HG03060 (cell line): ENCODE results near the gene PHKB.
A peak's percentile ranks its signal among the peaks of the same experiment; 100 is the strongest.
"Not testable (repeated sequence)": the region's sequence is repeated elsewhere in the genome, so short reads cannot be mapped to it uniquely, and the experiment has no call there.

Experiments
- ATAC-seq: cut with Tn5 transposase; IDR thresholded peaks from one replicate; pipeline ENCODE4 v1.9.1; 2021; ENCODE audit warnings: low read depth, moderate number of reproducible peaks; ENCODE audit not compliant: unreplicated experiment

PHKB gene

DNA sequence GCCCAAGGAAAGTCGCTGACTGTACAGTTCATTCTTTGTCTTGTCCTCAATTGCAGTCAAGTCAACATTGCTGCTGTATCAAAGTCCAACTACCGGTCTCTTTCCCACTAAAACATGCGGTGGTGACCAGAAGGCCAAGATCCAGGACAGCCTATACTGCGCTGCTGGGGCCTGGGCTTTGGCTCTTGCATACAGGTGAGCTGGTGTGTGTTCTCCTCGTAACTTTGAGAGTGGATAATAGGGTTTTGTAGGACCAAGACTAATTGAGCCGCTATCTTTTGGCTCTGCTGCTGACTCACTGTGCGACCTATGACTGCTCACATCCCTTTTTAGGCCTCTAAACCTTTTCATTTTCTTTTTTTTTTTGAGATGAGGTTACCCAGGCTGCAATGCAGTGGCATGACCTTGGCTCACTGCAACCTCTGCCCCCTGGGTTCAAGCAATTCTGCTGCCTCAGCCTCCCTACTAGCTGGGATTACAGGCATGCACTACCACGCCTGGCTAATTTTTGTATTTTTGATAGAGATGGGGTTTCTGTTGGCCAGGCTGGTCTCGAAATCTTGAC is 38.7 kb downstream of the PHKB start:
- ATAC-seq, result no peak

DNA sequence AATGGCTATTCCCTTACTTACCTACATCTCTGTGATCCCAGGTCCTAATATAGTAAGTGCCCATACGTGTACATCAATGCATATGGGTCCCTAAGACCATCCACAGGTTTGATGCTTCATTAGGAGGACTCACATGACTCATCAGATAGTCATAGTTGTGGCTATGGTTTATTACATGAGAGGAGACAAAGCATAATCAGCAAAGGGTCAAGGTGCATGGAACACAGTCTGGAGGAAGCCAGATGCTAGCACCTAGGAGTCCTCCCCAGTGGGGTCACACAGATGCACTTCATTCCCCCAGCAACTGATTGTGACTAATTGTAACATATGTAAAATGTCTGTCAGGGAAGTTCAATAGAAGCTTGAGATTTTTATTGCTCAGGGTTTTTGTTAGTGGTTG is 42.8 kb downstream of the PHKB start:
- ATAC-seq, result no peak

DNA sequence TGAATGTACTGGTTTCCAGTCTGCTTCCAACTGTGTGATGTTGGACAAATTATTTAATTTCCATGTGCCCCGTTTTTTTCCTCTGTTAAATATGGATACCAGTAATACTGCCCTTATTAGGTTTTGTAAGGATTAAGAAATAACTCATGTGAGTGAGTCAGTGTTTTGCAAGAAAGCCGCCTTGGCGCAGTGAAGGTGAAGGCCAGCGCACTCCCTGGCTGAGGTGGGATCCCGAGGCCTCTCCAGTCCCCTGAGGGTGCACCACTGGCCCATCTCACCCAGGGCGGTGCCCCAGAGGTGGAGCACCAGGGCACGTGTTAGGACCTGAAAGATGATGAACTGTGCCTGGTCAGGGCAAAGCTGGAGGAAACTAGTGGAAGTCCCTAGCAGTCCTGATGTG is 43.5 kb downstream of the PHKB start:
- ATAC-seq, result no peak

DNA sequence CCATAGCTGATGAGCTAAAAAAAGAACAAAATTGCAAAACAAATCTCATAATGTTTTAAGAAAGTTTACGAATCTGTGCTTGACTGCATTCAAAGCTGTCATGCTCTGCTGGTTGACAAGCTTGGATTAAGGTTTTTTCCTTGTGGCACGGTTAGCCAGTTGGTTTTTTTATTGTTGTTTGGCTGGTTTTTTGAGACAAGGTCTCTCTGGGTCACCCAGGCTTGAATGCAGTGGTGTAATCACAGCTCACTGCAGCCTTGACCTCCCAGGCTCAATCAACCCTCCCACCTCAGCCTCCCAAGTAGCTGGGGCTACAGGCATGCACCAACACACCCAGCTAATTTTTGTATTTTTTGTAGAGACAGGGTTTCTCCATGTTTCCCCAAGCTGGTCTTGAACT is 45.7 kb downstream of the PHKB start:
- no peak for ATAC-seq

DNA sequence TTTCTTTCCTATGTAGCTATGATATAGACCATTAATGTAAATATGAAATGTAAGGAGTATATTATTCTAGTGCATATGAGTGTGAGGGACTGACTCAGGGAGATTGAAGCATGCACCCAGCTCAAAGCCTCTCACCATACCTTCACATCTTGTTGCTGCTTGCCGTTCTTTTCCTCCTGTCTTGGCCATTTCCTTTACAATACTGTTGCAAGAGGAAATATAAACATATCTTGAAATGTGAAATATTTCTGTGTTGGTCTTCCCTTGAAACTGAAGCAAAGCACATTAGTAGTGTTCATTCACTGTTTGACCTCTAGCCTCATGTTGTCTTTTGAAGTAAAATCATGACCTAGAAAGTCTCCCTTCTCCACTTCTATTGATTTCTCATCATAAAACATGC is 46.6 kb downstream of the PHKB start:
- no peak for ATAC-seq

DNA sequence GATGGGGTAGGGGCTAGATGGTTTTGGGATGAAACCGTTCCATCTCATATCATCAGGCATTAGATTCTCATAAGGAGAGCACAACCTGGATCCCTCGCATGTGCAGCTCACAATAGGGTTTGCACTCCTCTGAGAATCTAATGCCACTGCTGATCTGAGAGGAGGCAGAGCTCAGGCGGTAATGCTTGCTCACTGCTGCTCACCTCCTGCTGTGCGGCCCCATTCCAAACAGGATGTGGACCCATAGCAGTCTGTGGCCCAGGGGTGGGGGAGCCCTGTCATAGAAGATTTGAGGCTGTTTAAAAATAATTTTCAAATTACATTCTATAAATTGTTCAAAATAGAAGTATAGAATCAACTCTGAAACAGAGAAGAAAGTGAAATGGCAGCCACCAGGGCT is 50.8 kb downstream of the PHKB start:
- ATAC-seq, result no peak

DNA sequence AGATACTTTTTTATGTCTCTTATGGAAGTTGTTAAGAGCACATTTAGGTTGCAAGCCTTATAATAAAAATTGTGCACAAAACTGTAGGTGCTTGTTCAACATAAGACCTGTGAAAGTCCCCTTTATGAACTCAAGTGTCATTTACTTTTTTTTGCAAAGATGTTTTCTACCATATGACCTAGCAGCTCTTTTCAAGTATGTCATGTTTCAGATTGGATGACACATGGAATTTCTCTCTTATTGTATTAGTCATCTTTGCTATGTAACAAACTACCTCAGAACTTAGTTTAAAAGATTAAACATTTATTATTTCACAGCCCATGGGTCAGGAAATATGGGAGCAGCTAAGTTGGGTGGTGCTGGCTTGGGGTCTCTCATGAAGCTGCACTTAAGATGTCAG is 57.9 kb downstream of the PHKB start:
- ATAC-seq, result no peak

DNA sequence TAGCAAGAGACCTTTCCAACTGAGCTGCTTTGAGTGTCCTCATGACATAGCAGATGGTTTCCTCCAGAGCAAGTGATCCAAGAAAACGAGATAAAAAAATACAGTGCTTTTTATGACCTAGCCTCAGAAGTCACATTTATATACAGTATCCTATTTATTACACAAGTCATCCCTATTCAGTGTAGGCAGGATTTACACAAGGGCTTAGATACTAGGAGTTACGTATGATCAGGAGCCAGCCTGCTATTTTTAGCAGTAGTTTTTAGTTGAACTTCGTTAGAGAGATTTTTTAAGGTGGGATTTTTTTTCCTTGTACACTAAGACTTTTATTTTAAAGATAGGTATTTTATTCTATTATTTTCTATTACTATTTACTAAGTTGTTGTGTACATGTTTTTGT is 58.4 kb downstream of the PHKB start:
- ATAC-seq, result no peak

DNA sequence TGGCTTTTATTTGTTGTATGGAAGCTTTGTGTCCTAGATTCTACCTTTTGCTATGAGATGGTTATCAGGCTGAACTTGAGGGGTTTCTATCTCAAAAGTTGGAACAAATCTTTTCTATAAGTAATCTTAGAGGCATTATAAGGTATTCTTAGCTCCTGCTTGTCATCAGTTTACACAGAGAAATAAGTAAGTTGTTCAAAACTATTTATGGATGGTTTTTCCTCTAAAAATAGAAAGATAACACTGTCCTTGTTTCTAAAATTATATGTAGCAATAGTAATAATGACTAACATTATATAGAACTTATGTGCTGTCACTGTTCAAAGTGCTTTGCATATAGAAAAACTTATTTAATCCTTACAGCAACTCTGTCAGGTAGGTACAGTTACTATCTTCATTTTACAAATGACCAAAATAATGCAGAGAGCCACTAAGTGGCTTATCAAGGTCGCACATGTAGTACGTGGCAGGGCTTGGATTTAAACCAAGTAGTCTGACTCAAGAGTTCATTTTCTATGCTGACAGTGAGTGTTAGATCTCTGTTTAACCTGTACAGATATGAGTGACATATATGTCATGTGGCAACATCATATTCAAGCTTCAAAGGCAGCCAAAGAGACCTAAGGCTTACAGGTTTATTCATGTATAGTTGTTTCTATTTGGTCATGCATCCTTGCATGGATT is 59.0 kb downstream of the PHKB start:
- ATAC-seq, result no peak

DNA sequence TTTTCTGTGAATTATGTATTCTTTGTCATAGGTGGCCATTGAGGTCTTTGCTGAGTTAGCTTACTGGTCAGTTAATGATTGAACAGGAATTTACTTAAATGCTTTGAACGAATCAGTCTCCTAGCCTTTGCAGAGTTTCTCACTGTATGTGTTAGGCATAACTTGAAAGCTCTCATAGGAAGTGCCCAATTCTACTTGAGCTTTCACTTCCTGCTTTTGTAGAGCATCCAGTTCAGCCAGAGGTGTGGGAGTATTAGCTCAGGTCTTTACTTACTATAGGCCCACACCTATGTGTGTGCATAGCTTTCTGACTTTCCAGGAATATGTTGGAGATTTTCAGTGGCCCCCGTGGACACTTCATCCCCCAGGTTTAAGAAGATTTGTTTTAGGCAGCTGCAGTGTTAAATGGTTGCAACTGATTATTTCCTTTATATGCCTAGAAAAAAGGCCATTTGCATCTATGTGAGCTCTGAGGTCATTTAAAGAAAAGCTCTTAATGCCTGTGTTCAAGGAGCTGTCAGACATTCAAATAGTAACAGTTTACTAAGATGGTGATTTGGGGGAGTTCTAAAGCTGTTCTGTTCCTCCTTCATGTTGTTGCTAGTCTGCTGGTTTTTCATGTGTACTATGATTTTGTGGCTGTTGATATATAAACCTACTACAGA is 62.3 kb downstream of the PHKB start:
- peak; percentile 99 for ATAC-seq

DNA sequence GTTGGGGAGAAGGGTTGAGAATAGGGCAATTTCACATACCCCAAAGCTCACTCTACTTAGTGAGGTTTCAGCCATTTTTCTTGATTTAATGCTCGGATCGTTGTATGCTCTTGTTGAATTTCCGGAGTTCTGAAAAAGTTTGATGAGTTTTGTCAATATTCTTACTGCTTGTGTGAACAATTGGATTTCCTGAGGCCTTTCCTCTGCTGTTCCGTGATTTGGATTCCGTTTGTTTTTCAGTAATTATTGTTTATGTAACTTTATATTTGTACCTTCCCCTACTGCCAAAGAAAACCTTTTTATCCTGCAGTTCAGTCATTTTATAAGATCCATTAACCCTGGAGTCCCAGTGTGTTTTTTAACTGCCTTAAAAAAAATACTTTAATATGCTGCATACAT is 62.9 kb downstream of the PHKB start:
- no peak for ATAC-seq

DNA sequence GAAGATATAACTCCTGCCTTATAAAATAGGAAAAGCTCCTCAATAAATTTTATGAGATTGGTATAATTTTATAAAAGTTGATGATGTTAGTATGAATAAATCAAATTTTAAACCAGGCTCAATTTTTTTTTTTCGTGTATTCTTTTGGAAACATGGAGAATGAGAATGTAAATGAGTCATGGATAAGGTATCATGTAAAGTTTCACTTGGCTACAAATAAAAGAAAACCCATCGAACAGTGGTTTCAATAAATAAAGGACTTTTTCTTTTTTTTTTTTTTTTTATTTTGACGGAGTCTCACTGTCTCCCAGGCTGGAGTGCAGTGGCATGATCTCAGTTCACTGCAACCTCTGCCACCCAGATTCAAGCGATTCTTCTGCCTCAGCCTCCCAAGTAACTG is 67.3 kb downstream of the PHKB start:
- ATAC-seq, result no peak

DNA sequence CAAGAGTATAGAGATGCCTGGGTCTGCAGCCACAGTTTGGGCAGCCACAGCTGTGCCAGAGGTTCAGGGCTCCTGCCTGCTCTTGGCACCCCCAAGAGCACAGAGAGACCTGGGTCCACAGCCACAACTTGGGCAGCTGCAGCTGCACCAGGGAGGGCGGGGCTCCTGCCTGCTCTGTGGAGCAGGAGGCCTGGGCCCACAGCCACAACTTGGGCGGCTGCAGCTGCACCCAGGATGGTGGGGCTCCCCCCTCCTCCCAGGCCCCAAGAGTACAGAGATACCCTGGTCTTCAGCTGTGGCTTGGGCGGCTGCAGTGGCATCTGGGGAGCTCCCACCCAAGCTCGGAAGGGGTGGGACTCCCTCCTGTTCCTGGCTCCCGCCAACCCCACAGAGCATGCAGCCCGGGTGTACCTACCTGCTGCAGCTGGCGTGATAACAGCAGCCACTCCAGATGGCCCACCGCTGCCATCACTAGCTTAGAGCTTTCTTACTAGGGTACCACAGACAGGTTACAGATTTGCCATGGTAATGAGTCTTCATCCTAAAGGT is 72.7 kb downstream of the PHKB start:
- no peak for ATAC-seq

DNA sequence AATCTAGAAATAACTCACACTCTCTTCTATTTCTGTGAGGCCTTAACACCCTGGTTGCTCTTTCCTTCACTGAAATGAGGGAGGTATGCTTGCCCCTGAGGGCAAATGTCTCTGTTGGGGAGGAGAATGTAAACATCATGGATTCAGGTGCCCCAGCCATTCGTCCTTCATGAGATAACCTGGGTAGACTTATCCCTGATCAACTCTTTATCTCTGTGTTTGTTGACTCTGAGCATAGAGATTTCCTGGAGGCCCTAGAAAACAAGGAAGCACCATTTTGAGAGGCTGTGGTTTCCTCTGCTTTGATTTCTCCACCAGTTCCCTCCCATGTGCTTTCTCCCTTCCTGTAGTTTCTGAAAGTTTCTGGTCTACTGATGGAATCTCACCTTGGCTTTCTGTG is 77.3 kb downstream of the PHKB start:
- no peak for ATAC-seq

DNA sequence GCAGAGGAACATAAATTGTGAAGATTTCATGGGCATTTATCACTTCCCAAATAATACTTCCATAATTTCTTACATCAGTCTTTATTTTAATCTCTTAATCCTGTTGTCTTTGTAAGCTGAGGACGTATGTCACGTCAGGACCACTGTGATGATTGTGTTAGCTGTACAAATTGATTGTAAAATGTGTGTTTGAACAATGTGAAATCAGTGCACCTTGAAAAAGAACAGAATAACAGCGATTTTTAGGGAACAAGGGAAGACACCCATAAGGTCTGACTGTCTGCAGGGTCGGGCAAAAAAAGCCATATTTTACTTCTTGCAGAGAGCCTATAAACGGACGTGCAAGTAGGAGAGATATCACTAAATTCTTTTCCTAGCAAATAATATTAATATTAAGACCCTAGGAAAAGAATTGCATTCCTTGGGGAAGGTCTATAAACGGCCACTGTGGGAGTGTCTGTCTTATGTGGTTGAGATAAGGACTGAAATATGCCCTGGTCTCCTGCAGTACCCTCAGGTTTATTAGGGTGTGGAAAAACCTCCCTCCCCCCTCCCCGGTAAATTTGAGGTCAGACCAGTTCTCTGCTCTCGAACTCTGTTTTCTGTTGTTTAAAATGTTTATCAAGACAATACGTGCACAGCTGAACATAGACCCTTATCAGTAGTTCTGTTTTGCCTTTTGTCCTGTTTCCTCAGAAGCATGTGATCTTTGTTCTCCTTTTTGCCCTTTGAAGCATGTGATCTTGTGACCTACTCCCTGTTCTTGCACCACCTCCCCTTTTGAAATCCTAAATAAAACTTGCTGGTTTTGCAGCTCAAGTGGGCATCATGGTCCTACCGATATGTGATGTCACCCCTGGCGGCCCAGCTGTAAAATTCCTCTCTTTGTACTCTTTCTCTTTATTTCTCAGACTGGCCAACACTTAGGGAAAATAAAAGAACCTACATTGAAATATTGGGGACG is 78.9 kb downstream of the PHKB start:
- ATAC-seq, result not testable (repeated sequence)

DNA sequence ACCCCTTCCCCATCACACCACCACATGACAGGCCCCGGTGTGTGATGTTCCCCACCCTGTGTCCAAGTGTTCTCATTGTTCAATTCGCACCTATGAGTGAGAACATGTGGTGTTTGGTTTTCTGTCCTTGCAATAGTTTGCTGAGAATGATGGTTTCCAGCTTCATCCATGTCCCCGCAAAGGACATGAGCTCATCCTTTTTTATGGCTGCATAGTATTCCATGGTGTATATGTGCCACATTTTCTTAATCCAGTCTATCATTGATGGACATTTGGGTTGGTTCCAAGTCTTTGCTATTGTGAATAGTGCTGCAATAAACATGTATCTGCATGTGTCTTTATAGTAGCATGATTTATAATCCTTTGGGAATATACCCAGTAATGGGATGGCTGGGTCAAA is 80.0 kb downstream of the PHKB start:
- ATAC-seq, result not testable (repeated sequence)

DNA sequence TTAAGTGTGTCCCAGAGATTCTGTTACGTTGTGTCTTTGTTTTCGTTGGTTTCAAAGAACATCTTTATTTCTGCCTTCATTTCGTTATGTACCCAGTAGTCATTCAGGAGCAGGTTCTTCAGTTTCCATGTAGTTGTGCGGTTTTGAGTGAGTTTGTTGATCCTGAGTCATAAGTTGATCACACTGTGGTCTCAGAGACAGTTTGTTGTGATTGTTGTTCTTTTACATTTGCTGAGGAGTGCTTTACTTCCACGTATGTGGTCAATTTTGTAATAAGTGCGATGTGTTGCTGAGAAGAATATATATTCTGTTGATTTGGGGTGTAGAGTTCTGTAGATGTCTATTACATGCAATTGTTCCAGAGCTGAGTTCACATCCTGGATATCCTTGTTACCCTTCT is 83.1 kb downstream of the PHKB start:
- ATAC-seq, result not testable (repeated sequence)

DNA sequence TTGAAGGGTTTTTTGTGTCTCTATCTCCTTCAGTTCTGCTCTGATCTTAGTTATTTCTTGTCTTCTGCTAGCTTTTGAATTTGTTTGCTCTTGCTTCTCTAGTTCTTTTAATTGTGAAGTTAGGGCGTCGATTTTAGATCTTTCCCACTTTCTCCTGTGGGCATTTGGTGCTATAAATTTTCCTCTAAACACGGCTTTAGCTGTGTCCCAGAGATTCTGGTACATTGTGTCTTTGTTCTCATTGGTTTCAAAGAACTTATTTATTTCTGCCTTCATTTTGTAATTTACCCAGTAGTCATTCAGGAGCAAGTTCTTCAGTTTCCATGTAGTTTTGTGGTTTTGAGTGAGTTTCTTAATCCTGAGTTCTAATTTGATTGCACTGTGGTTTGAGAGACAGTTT is 90.1 kb downstream of the PHKB start:
- ATAC-seq, result not testable (repeated sequence)

DNA sequence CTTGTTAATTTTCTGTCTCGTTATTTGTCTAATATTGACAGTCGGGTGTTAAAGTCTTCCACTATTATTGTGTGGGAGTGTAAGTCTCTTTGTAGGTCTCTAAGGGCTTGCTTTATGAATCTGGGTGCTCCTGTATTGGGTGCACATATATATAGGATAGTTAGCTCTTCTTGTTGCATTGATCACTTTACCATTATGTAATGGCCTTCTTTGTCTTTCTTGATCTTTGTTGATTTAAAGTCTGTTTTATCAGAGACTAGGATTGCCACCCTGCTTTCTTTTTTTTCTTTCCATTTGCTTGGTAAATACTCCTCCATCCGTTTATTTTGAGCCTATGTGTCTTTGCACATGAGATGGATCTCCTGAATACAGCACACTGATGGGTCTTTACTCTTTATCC is 90.6 kb downstream of the PHKB start:
- ATAC-seq, result not testable (repeated sequence)

DNA sequence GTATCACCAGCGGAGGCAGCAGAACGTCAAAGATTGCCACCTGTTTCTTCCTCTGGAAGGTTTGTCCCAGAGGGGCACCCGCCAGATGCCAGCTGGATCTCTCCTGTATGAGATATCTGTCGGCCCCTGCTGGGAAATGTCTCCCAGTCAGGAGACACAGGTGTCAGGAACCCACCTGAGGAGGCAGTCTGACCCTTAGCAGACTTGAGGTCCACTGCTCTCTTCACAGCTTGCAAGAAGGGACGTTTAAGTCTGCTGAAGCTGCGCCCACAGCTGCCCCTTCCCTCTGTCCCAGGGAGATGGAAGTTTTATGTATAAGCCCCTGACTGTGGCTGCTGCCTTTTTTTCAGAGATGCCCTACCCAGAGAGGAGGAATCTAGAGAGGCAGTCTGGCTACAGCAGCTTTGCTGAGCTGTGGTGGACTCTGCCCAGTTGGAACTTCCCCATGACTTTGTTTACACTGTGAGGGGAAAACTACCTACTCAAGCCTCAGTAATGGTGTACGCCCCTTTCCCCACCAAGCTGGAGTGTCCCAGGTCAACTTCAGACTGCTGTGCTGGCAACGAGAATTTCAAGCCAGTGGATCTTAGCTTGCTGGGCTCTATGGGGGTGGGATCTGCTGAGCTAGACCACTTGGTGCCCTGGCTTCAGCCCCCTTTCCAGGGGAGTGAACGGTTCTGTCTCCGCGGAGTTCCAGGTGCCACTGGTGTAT is 92.9 kb downstream of the PHKB start:
- ATAC-seq, result no peak
